AG04450 (cell line): ENCODE data around the gene EXOC6B. TPM values are rescaled to one million over a fixed set of nuclear protein-coding genes. Genes with fewer than 3 reads are reported as not detected.

Experiments
- CTCF ChIA-PET: fragments of 300-600, 350-600 bp; formaldehyde crosslinking; extraction: SDS; loops from one replicate; lab custom pipeline; 2022; ENCODE audit warnings: antibody characterized with exemption, inconsistent platforms; lab: Charles Lee
- POLR2A ChIA-PET: fragments of 350-600 bp; formaldehyde crosslinking; extraction: SDS; loops from one replicate; lab custom pipeline; 2021; ENCODE audit warnings: antibody characterized with exemption, inconsistent platforms; lab: Yijun Ruan, JAX
- DNase-seq: peaks from one replicate; pipeline ENCODE4 v3.0.0-alpha.2; 2011; ENCODE audit warnings: low read depth, low spot score
- H3K27ac ChIP-seq: one replicate; pipeline ENCODE4 v1.5.1; 2012; ENCODE audit warnings: low read depth, low read length, control low read depth
- H3K27me3 ChIP-seq: one replicate; pipeline ENCODE4 v1.6.0; 2012; ENCODE audit warnings: low read length; ENCODE audit not compliant: control insufficient read depth, insufficient read depth
- H3K4me3 ChIP-seq: 2 replicates; pipeline ENCODE4 v1.5.1; 2011; ENCODE audit warnings: mild to moderate bottlenecking, low read depth, low read length, control low read depth
- H3K9me3 ChIP-seq: 2 replicates; pipeline ENCODE4 v1.5.1; 2012; ENCODE audit warnings: low read length; ENCODE audit not compliant: control insufficient read depth, insufficient read depth
- CTCF ChIP-seq: IDR thresholded peaks from 2 replicates; pipeline ENCODE4 v1.5.1; 2011; ENCODE audit warnings: low read depth, low read length, control low read depth, inconsistent platforms
- polyA plus RNA-seq: library from polyadenylated mRNA; depleted of rRNA; stranded (reverse); fragments of >200 nt; gene quantifications from 2 replicates; pipeline ENCODE4 v1.2.3, GENCODE V29; 2011

Gene EXOC6B
- polyA plus RNA-seq, 1 experiment, result 28.7 TPM

- TF ChIP-seq CTCF, result no peak
- Histone ChIP-seq H3K27ac (no peak overlapping the region), H3K9me3 (peaks cover 14% of the 10 kb centered on the region), H3K27me3 (no peaks in the 10 kb centered on the region), H3K4me3 (no peak overlapping the region)
- ChIA-PET CTCF (interaction anchor here (0.7 kb wide), 1 partner anchor 396 kb away, joined by 8 read pairs; no protein-coding TSS in a partner anchor), POLR2A (no interaction called here)
- DNase-seq, result no peak
Observed at GRCh38 chr2:72183466-72183865, 642.4 kb downstream of the EXOC6B start.

GRCh38 chr2:72183016-72183415 is 642.8 kb downstream of the EXOC6B start:
- no peak for TF ChIP-seq CTCF

GRCh38 chr2:72182547-72182946 is 643.3 kb downstream of the EXOC6B start:
- H3K27me3 ChIP-seq, result no peaks in the 10 kb centered on the region
- CTCF ChIA-PET, result no interaction called here
- POLR2A ChIA-PET, result no interaction called here
- DNase-seq, result no peak
- H3K9me3 ChIP-seq, result peaks cover 9% of the 10 kb centered on the region
- no peak for TF ChIP-seq CTCF
- H3K4me3 ChIP-seq, result no peak overlapping the region
- H3K27ac ChIP-seq, result no peak overlapping the region

More at GRCh38 chr2:72183016-72183415, 642.8 kb downstream of the EXOC6B start:
- H3K9me3 ChIP-seq, result peaks cover 14% of the 10 kb centered on the region
- no peaks in the 10 kb centered on the region for H3K27me3 ChIP-seq
- H3K27ac ChIP-seq, result no peak overlapping the region
- H3K4me3 ChIP-seq, result no peak overlapping the region
- CTCF ChIA-PET, result no interaction called here
- DNase-seq, result no peak
- POLR2A ChIA-PET, result no interaction called here

- Histone ChIP-seq H3K4me3 (no peak overlapping the region), H3K27me3 (no peaks in the 10 kb centered on the region), H3K27ac (no peak overlapping the region), H3K9me3 (no peaks in the 10 kb centered on the region)
- DNase-seq, result no peak
- CTCF ChIA-PET, result interaction anchor here (0.6 kb wide), 1 partner anchor 671 kb away, joined by 4 read pairs; no protein-coding TSS in a partner anchor
- no peak for TF ChIP-seq CTCF
- POLR2A ChIA-PET, result no interaction called here
Observed at GRCh38 chr2:72181616-72182015, 644.2 kb downstream of the EXOC6B start.

GRCh38 chr2:72180351-72180750 is 645.5 kb downstream of the EXOC6B start:
- no peak for TF ChIP-seq CTCF
- ChIA-PET POLR2A (no interaction called here), CTCF (no interaction called here)
- Histone ChIP-seq H3K9me3 (no peaks in the 10 kb centered on the region), H3K27me3 (no peaks in the 10 kb centered on the region), H3K4me3 (no peak overlapping the region), H3K27ac (no peak overlapping the region)
- no peak for DNase-seq
